GM21515 (cell line): Measurements from ENCODE around the gene TRIP13.
A peak's percentile ranks its signal among the peaks of the same experiment; 100 is the strongest.
"Not testable (repeated sequence)": the region's sequence is repeated elsewhere in the genome, so short reads cannot be mapped to it uniquely, and the experiment has no call there.

Experiments
- ATAC-seq: cut with Tn5 transposase; IDR thresholded peaks from one replicate; pipeline ENCODE4 v1.9.1; 2021; ENCODE audit not compliant: unreplicated experiment

The TRIP13 gene

GRCh38 chr5:889075-889710 is 3.5 kb upstream of the TRIP13 start:
- ATAC-seq, result no peak

DNA sequence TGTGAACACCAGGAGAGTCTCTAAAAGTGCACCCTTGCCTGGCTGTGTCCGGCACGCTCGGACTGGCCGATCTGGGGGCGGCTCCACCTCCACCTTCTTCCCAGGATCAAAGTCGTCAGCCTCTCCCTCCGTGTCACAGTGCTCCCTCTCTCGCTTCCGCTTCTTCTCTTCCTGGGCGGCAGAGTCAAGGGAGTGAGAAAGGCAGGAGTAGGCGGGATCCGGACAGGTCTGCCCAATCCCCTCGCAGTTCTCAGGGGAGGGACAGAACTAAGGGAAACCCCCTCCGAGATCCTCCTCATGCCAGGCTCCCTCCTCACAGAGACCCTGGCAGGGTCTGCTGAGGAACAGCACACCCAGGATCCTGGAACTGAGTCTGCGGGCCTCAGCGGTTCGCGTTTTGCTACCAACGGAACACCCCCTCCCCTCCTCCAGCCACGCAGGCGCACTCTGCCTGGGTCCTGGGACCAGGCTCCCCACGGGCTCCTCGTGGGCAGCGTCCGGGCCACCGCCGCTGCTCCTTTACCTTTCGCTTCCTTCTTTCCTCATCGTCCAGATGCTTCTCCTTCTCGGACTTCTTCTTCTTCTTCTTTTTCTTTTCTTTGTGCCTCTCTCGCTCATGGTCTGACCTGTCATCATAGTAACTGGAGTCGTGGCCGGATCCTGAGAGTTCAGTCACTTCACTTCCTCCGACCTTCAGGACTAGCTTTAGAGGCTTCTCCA is 1.4 kb upstream of the TRIP13 start:
- no peak for ATAC-seq

- ATAC-seq, result peak; percentile 3
These were observed 769 bp upstream of the TRIP13 start for GRCh38 chr5:891837-892393.

DNA sequence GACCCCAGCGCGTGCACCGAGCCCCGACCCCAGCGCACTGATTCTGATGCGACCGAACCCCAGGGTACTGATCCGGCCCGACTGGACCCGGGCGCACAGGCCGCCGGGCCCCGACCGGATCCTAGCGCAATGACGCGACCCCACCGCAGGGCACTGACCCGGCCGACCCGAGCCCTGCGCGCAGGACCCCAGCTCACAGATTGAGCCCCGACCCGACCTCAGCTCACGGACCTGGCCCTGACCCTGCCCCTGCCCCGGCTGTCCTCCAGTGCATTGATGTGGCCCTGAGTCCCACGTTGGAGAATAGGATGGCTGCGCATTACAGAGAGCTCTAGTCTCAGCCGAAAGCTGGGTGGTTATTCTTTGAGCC is 438 bp downstream of the TRIP13 start:
- ATAC-seq, result peak; percentile 16

GRCh38 chr5:893711-894110 is 1.0 kb downstream of the TRIP13 start:
- ATAC-seq, result no peak

DNA sequence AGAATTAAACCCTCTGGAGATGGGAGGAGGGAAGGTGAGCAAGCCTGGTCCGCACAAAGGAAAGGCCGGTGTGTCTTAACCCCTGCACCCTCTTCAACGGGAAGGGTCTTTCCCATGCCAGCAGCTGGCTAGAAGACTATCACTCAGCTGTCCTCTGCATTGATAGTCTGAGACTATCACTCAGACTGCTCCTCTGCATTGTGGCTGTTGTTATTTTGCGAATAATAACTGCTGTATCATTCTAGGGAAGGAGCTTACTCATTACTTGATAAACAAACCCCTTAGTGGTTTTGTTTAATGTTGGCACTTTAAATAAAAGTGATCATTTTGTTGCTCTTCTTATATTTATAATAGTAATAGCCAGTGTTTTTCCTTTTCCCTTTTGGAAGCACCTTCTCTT is 8.1 kb downstream of the TRIP13 start:
- ATAC-seq, result no peak

GRCh38 chr5:902129-902916 is 9.6 kb downstream of the TRIP13 start:
- no peak for ATAC-seq

GRCh38 chr5:903756-904096 is 11.0 kb downstream of the TRIP13 start:
- ATAC-seq, result no peak

GRCh38 chr5:905139-905642 is 12.5 kb downstream of the TRIP13 start:
- no peak for ATAC-seq

- no peak for ATAC-seq
These were observed 14.8 kb downstream of the TRIP13 start for GRCh38 chr5:907366-907910.

DNA sequence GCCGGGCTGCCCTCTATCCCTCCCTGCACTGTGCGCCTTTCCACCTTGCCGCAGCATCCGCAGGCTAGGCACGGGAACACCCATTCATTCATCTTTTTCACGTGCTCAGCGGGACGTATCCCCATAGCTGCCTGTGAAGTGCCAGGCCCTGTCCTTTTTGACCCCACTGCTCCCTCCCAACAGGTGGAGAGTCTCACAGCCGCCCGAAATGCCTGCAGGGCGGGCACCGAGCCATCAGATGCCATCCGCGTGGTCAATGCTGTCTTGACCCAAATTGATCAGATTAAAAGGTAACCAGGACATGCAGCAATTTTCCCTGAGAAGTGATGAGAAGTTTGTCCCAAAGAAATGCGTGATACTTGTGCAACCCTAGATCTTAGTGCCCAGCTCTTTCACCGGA is 15.5 kb downstream of the TRIP13 start:
- no peak for ATAC-seq

DNA sequence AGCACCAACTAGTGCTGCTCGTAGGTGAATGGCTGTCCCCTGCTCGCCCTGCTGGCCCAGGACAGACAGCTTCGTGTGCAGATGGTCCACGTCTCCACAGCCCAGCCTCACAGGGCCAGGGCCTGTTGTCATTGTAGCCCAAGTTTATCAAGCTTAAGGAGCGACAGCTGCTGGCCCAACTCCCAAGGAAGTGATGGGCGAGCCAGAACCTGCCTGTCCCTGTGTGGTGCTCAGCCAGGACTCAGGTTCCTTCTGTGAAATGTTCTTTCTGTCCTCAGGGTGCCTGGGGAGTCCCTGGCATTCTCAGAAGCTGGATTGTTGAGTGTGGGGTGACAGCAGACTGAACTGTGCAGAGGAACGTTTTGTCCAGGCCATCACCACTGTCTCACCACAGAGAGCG is 16.4 kb downstream of the TRIP13 start:
- no peak for ATAC-seq

GRCh38 chr5:909994-910768 is 17.5 kb downstream of the TRIP13 start:
- ATAC-seq, result no peak

DNA sequence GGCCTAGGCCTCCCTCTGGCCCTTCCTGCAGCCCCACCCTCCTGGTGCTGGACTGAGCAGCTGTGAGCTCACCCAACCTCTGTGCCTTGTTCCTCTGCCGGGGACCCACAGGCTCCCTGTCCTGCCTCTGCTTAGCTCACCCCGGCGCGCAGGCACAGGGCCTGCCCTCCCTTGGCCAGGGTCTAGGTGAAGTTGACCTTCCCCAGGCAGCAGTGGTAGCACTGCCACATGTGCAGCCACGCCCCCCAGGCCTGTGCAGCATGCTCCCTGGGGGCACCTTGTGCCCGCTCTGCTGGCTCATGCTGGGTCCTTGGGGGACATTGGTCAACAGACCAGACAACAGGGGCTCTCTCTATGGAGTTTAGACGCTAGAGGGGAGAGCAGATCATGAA is 18.1 kb downstream of the TRIP13 start:
- ATAC-seq, result no peak

DNA sequence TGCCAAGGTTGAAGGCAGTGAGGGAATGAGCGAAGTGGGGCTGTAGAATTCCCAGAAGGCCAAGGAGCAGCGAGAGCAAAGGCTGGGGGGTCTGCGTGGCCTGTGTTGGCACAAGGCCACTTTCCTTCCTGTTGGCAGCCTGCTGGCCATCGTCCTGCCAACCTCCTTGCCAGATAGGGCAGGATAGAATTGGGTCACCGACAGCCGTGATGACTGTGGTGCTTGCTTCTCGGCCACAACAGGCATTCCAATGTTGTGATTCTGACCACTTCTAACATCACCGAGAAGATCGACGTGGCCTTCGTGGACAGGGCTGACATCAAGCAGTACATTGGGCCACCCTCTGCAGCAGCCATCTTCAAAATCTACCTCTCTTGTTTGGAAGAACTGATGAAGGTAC is 18.9 kb downstream of the TRIP13 start:
- no peak for ATAC-seq

DNA sequence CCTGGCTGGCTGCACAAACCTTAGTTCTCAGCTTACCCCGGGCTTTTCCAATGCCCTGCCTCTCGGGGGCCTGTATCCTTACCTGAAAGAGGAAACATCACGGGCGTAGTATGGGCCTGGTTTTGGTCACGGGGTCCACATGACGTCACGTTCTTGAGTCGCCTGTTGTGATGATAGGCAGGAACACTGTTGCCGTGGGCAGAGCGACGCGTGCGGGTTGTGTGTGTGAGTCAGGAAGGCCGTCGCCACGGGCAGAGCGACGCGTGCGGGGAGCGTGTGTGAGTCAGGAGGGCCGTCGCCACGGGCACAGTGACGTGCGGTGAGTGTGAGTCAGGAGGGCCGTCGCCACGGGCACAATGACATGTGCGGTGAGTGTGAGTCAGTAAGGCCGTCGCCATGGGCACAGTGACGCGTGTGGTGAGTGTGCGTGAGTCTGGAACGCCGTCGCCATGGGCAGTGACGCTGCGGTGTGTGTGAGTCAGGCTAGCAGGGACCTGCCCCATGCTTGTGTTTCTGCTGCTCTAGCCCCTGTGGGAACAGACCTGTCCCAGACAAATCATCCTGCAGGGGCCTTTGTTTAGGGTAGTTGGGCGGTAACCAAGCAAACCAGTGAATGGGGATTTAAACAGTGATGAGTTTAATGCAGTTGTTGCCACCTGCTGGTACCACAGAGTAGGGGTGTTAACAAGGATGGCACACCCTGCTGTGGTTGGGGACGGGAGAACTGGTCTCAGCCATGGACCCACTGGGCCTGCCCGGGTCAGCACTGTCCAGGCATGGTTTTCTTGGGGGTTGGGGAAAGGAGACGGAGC is 19.8 kb downstream of the TRIP13 start:
- no peak for ATAC-seq

- no peak for ATAC-seq
These were observed 21.5 kb downstream of the TRIP13 start for GRCh38 chr5:914174-914573.

GRCh38 chr5:914612-915011 is 21.9 kb downstream of the TRIP13 start:
- no peak for ATAC-seq

GRCh38 chr5:915346-915745 is 22.7 kb downstream of the TRIP13 start:
- not testable (repeated sequence) for ATAC-seq

DNA sequence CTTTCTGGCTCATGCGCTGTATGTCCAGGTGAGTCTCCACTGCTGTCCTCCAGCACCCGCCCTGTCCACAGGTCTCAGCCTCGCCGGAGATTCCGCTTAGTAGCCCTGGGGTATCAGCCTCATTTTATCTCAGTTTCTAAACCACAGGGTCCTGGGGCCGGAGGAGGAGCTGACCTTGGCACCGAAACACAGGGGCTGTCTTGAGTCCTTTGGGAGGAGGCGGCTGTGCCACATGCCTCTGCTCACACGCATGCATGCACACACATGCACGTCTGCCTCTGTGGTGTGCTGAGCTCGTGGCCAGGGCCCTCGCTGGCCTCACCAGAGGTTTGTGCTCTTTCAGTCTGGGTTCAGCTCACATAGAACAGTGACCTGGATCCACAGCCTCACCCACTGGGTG is 23.3 kb downstream of the TRIP13 start:
- ATAC-seq, result no peak
